H1 (cell line): ENCODE data around the gene ENKD1. TPM values are rescaled to one million over a fixed set of nuclear protein-coding genes. Genes with fewer than 3 reads are reported as not detected.

Experiments used
- CTCF ChIA-PET: fragments of 300-600 bp; sonication (Branson Sonifier 250); formaldehyde crosslinking; loops from one replicate; lab custom pipeline; 2021; ENCODE audit not compliant: partially characterized antibody; lab: Charles Lee
- POLR2A ChIA-PET: fragments of 300-600 bp; sonication (Branson Sonifier 250); formaldehyde crosslinking; loops from one replicate; lab custom pipeline; 2021; ENCODE audit warnings: inconsistent platforms; ENCODE audit not compliant: partially characterized antibody; lab: Charles Lee
- DNase-seq, 2 experiments: peaks; one replicate each; pipeline versions ENCODE4 v3.0.0 to v3.0.0-alpha.2; 2010 to 2022; ENCODE audit warnings: low spot score in 2 of 2, low read depth in 1 of 2, mixed read lengths in 1 of 2
- FAIRE-seq: peaks from 2 replicates; lab custom pipeline; 2011; peaks lifted over from hg19 to GRCh38; lab: Jason Lieb, UNC
- H2AFZ ChIP-seq: 2 replicates; pipeline ENCODE4 v1.8.1; 2012; ENCODE audit warnings: low read length, inconsistent platforms
- H2AK5ac ChIP-seq: 2 replicates; pipeline ENCODE4 v1.6.1; 2013; ENCODE audit warnings: low read depth, low read length
- H2BK120ac ChIP-seq: replicated peaks from 2 replicates; pipeline ENCODE3; 2013; ENCODE audit warnings: low read depth, low read length, inconsistent platforms
- H2BK12ac ChIP-seq: 2 replicates; pipeline ENCODE4 v1.6.1; 2013; ENCODE audit warnings: low read depth, low read length
- H2BK15ac ChIP-seq: 2 replicates; pipeline ENCODE4 v1.6.1; 2013; ENCODE audit warnings: low read length
- H2BK20ac ChIP-seq: 2 replicates; pipeline ENCODE4 v1.6.1; 2013; ENCODE audit warnings: low read length
- H2BK5ac ChIP-seq: 2 replicates; pipeline ENCODE4 v1.6.1; 2013; ENCODE audit warnings: low read depth, low read length
- H3K14ac ChIP-seq: 2 replicates; pipeline ENCODE4 v1.6.1; 2013; ENCODE audit warnings: inconsistent platforms; ENCODE audit not compliant: insufficient read length
- H3K18ac ChIP-seq: 2 replicates; pipeline ENCODE4 v1.6.1; 2013; ENCODE audit warnings: low read length; ENCODE audit errors: extremely low read depth
- H3K23ac ChIP-seq: 2 replicates; pipeline ENCODE4 v1.6.1; 2013; ENCODE audit warnings: inconsistent platforms; ENCODE audit not compliant: insufficient read length
- H3K23me2 ChIP-seq: 2 replicates; pipeline ENCODE4 v1.6.1; 2013; ENCODE audit warnings: low read depth, low read length
- H3K27ac ChIP-seq: 2 replicates; pipeline ENCODE4 v1.6.1; 2011; ENCODE audit warnings: low read depth, low read length, inconsistent platforms
- H3K27me3 ChIP-seq, 4 experiments: replicated peaks in 1 of 4; 1 replicate in 1 of 4; 2 replicates in 3 of 4; pipeline versions ENCODE4 v1.6.1 to v1.8.1; 2011 to 2013; ENCODE audit warnings: low read length in 3 of 4, mild to moderate bottlenecking in 3 of 4, inconsistent platforms in 2 of 4, mixed read lengths in 2 of 4, moderate library complexity in 1 of 4; ENCODE audit not compliant: control insufficient read depth in 3 of 4, insufficient read depth in 3 of 4; ENCODE audit errors: extremely low read depth in 1 of 4
- H3K36me3 ChIP-seq, 4 experiments: 2 replicates each; pipeline versions ENCODE4 v1.6.1 to v1.8.1; 2011 to 2013; ENCODE audit warnings: mild to moderate bottlenecking in 4 of 4, low read length in 3 of 4, moderate library complexity in 2 of 4, control low read depth in 1 of 4, inconsistent platforms in 1 of 4; ENCODE audit not compliant: insufficient read depth in 4 of 4, control insufficient read depth in 2 of 4
- H3K4ac ChIP-seq: replicated peaks from 2 replicates; pipeline ENCODE3; 2013; ENCODE audit warnings: low read length, low read depth, mixed read lengths, inconsistent platforms; ENCODE audit not compliant: insufficient read length
- H3K4me1 ChIP-seq, 4 experiments: replicated peaks in 1 of 4; 1 replicate in 1 of 4; 2 replicates in 3 of 4; pipeline versions ENCODE4 v1.6.1 to v1.8.1; 2011 to 2013; ENCODE audit warnings: low read length in 3 of 4, inconsistent platforms in 2 of 4, mixed read lengths in 1 of 4; ENCODE audit not compliant: insufficient read depth in 4 of 4, control insufficient read depth in 3 of 4
- H3K4me2 ChIP-seq, 2 experiments: 2 replicates each; pipeline versions ENCODE4 v1.6.1 to v1.8.1; 2011 to 2013; ENCODE audit warnings: low read depth in 2 of 2, low read length in 2 of 2, control low read depth in 1 of 2, inconsistent platforms in 1 of 2, mild to moderate bottlenecking in 1 of 2; ENCODE audit not compliant: insufficient read depth in 1 of 2
- H3K4me3 ChIP-seq, 4 experiments: fragments of 200-600, 300-600 bp in 1 of 4; sonication (generic), shearing (Covaris generic), sonication (Bioruptor Twin) in 1 of 4; 2 replicates each; pipeline versions ENCODE4 v1.5.1 to v1.8.1; 2011 to 2016; ENCODE audit warnings: low read length in 4 of 4, low read depth in 3 of 4, control low read depth in 2 of 4, inconsistent platforms in 2 of 4, mild to moderate bottlenecking in 2 of 4, mixed read lengths in 1 of 4, moderate library complexity in 1 of 4; ENCODE audit not compliant: insufficient read depth in 2 of 4; ENCODE audit errors: extremely low read depth in 1 of 4
- H3K56ac ChIP-seq: replicated peaks from 2 replicates; pipeline ENCODE3; 2013; ENCODE audit warnings: low read depth, mild to moderate bottlenecking, mixed read lengths, low read length, inconsistent platforms; ENCODE audit not compliant: insufficient read length
- H3K79me1 ChIP-seq: 2 replicates; pipeline ENCODE4 v1.6.1; 2013; ENCODE audit warnings: low read depth, low read length, control low read depth
- H3K79me2 ChIP-seq, 2 experiments: 2 replicates each; pipeline versions ENCODE4 v1.6.1 to v1.8.1; 2012 to 2013; ENCODE audit warnings: low read length in 2 of 2, mild to moderate bottlenecking in 2 of 2, inconsistent platforms in 1 of 2; ENCODE audit not compliant: insufficient read depth in 2 of 2, control insufficient read depth in 1 of 2
- H3K9ac ChIP-seq, 4 experiments: replicated peaks in 1 of 4; 1 replicate in 1 of 4; 2 replicates in 3 of 4; pipeline versions ENCODE4 v1.6.1 to v1.8.1; 2011 to 2013; ENCODE audit warnings: low read depth in 3 of 4, low read length in 3 of 4, control low read depth in 2 of 4, mild to moderate bottlenecking in 2 of 4, moderate library complexity in 2 of 4, inconsistent platforms in 1 of 4; ENCODE audit errors: extremely low read depth in 1 of 4
- H3K9me3 ChIP-seq, 2 experiments: 2 replicates each; pipeline versions ENCODE4 v1.6.1 to v1.8.1; 2012 to 2013; ENCODE audit warnings: mild to moderate bottlenecking in 2 of 2, moderate library complexity in 2 of 2, control low read depth in 1 of 2, inconsistent platforms in 1 of 2, low read depth in 1 of 2, low read length in 1 of 2, mixed read lengths in 1 of 2; ENCODE audit not compliant: insufficient read depth in 2 of 2
- H4K20me1 ChIP-seq, 2 experiments: replicated peaks in 1 of 2; 2 replicates each; pipeline versions ENCODE3 to v1.8.1; 2011 to 2013; ENCODE audit warnings: inconsistent platforms in 2 of 2, low read length in 2 of 2, mild to moderate bottlenecking in 1 of 2; ENCODE audit not compliant: insufficient read depth in 2 of 2, control insufficient read depth in 1 of 2
- H4K5ac ChIP-seq: 2 replicates; pipeline ENCODE4 v1.6.1; 2013; ENCODE audit warnings: low read length, low read depth, mixed read lengths, inconsistent platforms; ENCODE audit not compliant: insufficient read length
- H4K8ac ChIP-seq: 2 replicates; pipeline ENCODE4 v1.8.0; 2013; ENCODE audit warnings: mild to moderate bottlenecking, moderate library complexity, low read length, inconsistent platforms; ENCODE audit not compliant: insufficient read depth; ENCODE audit errors: extremely low read depth
- H4K91ac ChIP-seq: replicated peaks from 2 replicates; pipeline ENCODE3; 2013; ENCODE audit warnings: low read length, mixed read lengths, inconsistent platforms; ENCODE audit not compliant: insufficient read length
- CBX8 ChIP-seq: fragments of 300-800, 300-1000 bp; sonication (generic); IDR thresholded peaks from 2 replicates; pipeline ENCODE4 v1.7.1; 2016; ENCODE audit warnings: low read depth, low read length, borderline replicate concordance
- KDM4A ChIP-seq: IDR thresholded peaks from one replicate; pipeline ENCODE4 v1.7.1; 2012; ENCODE audit warnings: low read depth, mild to moderate bottlenecking, moderate library complexity, low read length, inconsistent platforms; ENCODE audit not compliant: severe bottlenecking
- WGBS, 2 experiments: shearing (Covaris generic) in 1 of 2; methylation state at CpG; one replicate each; pipeline versions ENCODE4 v1.1.6 to v1.1.7; 2013 to 2015; ENCODE audit warnings: low lambda C conversion rate in 2 of 2, mixed read lengths in 2 of 2, inconsistent platforms in 1 of 2, low coverage in 1 of 2, missing lambda C conversion rate in 1 of 2; ENCODE audit not compliant: insufficient replicate concordance in 2 of 2, insufficient coverage in 1 of 2, insufficient read length in 1 of 2; ENCODE audit errors: extremely low coverage in 1 of 2, missing lambda C conversion rate in 1 of 2; 5-methylcytosine and 5-hydroxymethylcytosine counted together
- polyA plus RNA-seq, 7 experiments: library from polyadenylated mRNA; depleted of rRNA in 3 of 7; stranded (reverse) in 5 of 7; unstranded in 2 of 7; fragments of >200 nt in 5 of 7; fragments of 200-250 nt in 2 of 7; gene quantifications; 1 replicate in 5 of 7; 2 replicates in 1 of 7; 4 replicates in 1 of 7; pipeline versions ENCODE4 v1.2.1 to v1.2.3, GENCODE V29; 2011 to 2013; ENCODE audit warnings: missing spikeins in 2 of 7, mixed read lengths in 2 of 7
- total RNA-seq: library from RNA; stranded (reverse); fragmentation: NEBNext Ultra II Directional; extraction: Animal tissue kit (Norgen Biotek cat#: 25700); gene quantifications from 2 replicates; pipeline ENCODE4 v1.2.1, GENCODE V29; 2021

Gene ENKD1
- total and polyA plus RNA-seq, 2 of the 8 experiments (the other 6 are each of a cell fraction or from before 2014, with no cell fraction given), result 12.9 to 16.1 TPM

- H3K4me2 ChIP-seq, result peak overlapping the region in 1 of 2 experiments; percentile 49; a peak in 3 of 4 replicates
- no peak overlapping the region for H3K27ac ChIP-seq
- no peak overlapping the region for H2BK12ac ChIP-seq
- no peak overlapping the region for H3K14ac ChIP-seq
- H2BK5ac ChIP-seq, result no peak overlapping the region
- WGBS, 2 experiments, result 76% methylated on average over 38 of the region's 65 CpGs; no CpG with 5 or more reads in 1 of the 2 experiments
- no peak overlapping the region for H4K91ac ChIP-seq
- peaks cover 3 to 33% (median 19%) of the 10 kb centered on the region in 4 experiments; a peak in 6 of 7 replicates for H3K27me3 ChIP-seq
- H3K4ac ChIP-seq, result no peak overlapping the region
- CTCF ChIA-PET, result interaction anchor here (0.6 to 18.0 kb wide), 18 partner anchors 10 to 154 kb away, joined by 3 to 202 read pairs (median 6); partner anchors contain the start of genes ACD, C16orf86, CTCF and ENKD1
- peaks cover 8% of the 10 kb centered on the region; the same call in 1 of the 2 replicates for H3K23me2 ChIP-seq
- H3K9me3 ChIP-seq, result no peaks in the 10 kb centered on the region
- no peak overlapping the region for H2BK120ac ChIP-seq
- H2AK5ac ChIP-seq, result no peak overlapping the region
- no peaks in the 10 kb centered on the region for H3K36me3 ChIP-seq
- H3K9ac ChIP-seq, result no peak overlapping the region
- no peak overlapping the region for H2BK15ac ChIP-seq
- H4K5ac ChIP-seq, result no peak overlapping the region
- peaks cover 5 to 15% of the 10 kb centered on the region in 2 experiments for H4K20me1 ChIP-seq
- no peak overlapping the region for H2BK20ac ChIP-seq
- H3K79me1 ChIP-seq, result no peaks in the 10 kb centered on the region
- H2AFZ ChIP-seq, result no peak overlapping the region
- peak overlapping the region; percentile 35 for H4K8ac ChIP-seq
- POLR2A ChIA-PET, result interaction anchor here (0.7 to 3.4 kb wide), 9 partner anchors 9 to 167 kb away, joined by 3 to 13 read pairs (median 4); partner anchors contain the start of genes ATP6V0D1, CTCF and RIPOR1
- peaks cover 0 to 18% (median 8%) of the 10 kb centered on the region in 4 experiments; a peak in 5 of 7 replicates for H3K4me1 ChIP-seq
- no peak overlapping the region for H3K56ac ChIP-seq
- FAIRE-seq, result no peak
- TF ChIP-seq CBX8, result no peak
- peak; percentile 17 for TF ChIP-seq KDM4A
- no peaks in the 10 kb centered on the region for H3K79me2 ChIP-seq
- H3K4me3 ChIP-seq, result 0 out of 8 replicates have a peak overlapping the region, but pooled peaks of 1 of the 4 experiments have one; percentile 4
- H3K18ac ChIP-seq, result no peak overlapping the region
- peak in 1 of 2 experiments; percentile 61 for DNase-seq
- H3K23ac ChIP-seq, result no peak overlapping the region
Observed at GRCh38 chr16:67648088-67648763, 18.3 kb downstream of the ENKD1 start.
